ENCODE results near the gene FBXW8.
A peak's percentile ranks its signal among the peaks of the same experiment; 100 is the strongest.

Gene FBXW8

GRCh38 chr12:116926283-116927243 is 15.8 kb downstream of the FBXW8 start:
- DNase-seq: no peak

GRCh38 chr12:116927244-116927940 is 16.6 kb downstream of the FBXW8 start:
- DNase-seq: no peak

GRCh38 chr12:116928504-116928903 is 17.8 kb downstream of the FBXW8 start:
- DNase-seq: no peak

GRCh38 chr12:116929885-116930284 is 19.1 kb downstream of the FBXW8 start:
- DNase-seq: no peak

- DNase-seq: no peak
Measured at GRCh38 chr12:116931665-116932064, 20.9 kb downstream of the FBXW8 start.

- no peak for DNase-seq
Measured at GRCh38 chr12:116933091-116933490, 22.3 kb downstream of the FBXW8 start.

GRCh38 chr12:116933512-116934246 is 22.9 kb downstream of the FBXW8 start:
- no peak for DNase-seq

GRCh38 chr12:116934908-116935705 is 24.4 kb downstream of the FBXW8 start:
- DNase-seq: no peak

GRCh38 chr12:116937640-116938039 is 26.9 kb downstream of the FBXW8 start:
- DNase-seq: no peak

- no peak for DNase-seq
Measured at GRCh38 chr12:116939734-116940133, 29.0 kb downstream of the FBXW8 start.

- DNase-seq: no peak
Measured at GRCh38 chr12:116941188-116941587, 30.4 kb downstream of the FBXW8 start.

- DNase-seq: no peak
Measured at GRCh38 chr12:116943419-116944372, 32.9 kb downstream of the FBXW8 start.

GRCh38 chr12:116945886-116946550 is 35.3 kb downstream of the FBXW8 start:
- DNase-seq: no peak

GRCh38 chr12:116948298-116948697 is 37.5 kb downstream of the FBXW8 start:
- DNase-seq: no peak

- no peak for DNase-seq
Measured at GRCh38 chr12:116950628-116951325, 40.0 kb downstream of the FBXW8 start.

GRCh38 chr12:116954710-116955381 is 44.1 kb downstream of the FBXW8 start:
- DNase-seq: no peak

GRCh38 chr12:116955382-116956021 is 44.8 kb downstream of the FBXW8 start:
- DNase-seq: peak in 5 of 6 experiments; percentile 1 to 38 (median 11)

- no peak for DNase-seq
Measured at GRCh38 chr12:116958402-116959197, 47.9 kb downstream of the FBXW8 start.
